PC-3 (cell line): ENCODE results near the gene SLC7A4. TPM values are rescaled to one million over a fixed set of nuclear protein-coding genes. Genes with fewer than 3 reads are reported as not detected.

Experiments used
- ATAC-seq: fragments of 200-7000 bp; cut with Tn5 transposase; 2 replicates; pipeline ENCODE4 v1.9.1; 2020; ENCODE audit warnings: mild to moderate bottlenecking, moderate library complexity
- BruUV-seq: library from RNA; stranded (reverse); fragments of 400-500 nt; replicated peaks from 2 replicates; lab custom pipeline; 2021; lab: Mats Ljungman, UMichigan
- CTCF ChIA-PET: fragments of 300-600 bp; sonication (Branson Sonifier 250); formaldehyde crosslinking; loops from one replicate; lab custom pipeline; 2022; ENCODE audit warnings: antibody characterized with exemption; lab: Charles Lee
- POLR2A ChIA-PET: fragments of 300-600 bp; sonication (Branson Sonifier 250); formaldehyde crosslinking; loops from one replicate; lab custom pipeline; 2022; ENCODE audit warnings: antibody characterized with exemption; ENCODE audit not compliant: unreplicated experiment; lab: Charles Lee
- DNase-seq: peaks from one replicate; pipeline ENCODE4 v3.0.0-alpha.2; 2015
- H2AFZ ChIP-seq: fragments of 300-600 bp; sonication (generic); 2 replicates; pipeline ENCODE4 v1.6.0; 2016; ENCODE audit warnings: antibody characterized with exemption, low read length
- H3F3A ChIP-seq: fragments of 300-600 bp; sonication (generic); one replicate; pipeline ENCODE4 v1.6.0; 2017; ENCODE audit warnings: antibody characterized with exemption, low read length, control low read depth, mild to moderate bottlenecking; ENCODE audit not compliant: unreplicated experiment
- H3K27ac ChIP-seq: fragments of 300-600 bp; sonication (generic); 2 replicates; pipeline ENCODE4 v1.5.1; 2016; ENCODE audit warnings: mild to moderate bottlenecking, low read length
- H3K27me3 ChIP-seq: fragments of 300-600 bp; sonication (generic); 2 replicates; pipeline ENCODE4 v1.6.1; 2016; ENCODE audit warnings: low read length, mixed read lengths
- H3K36me3 ChIP-seq: fragments of 300-600 bp; sonication (generic); 2 replicates; pipeline ENCODE4 v1.6.1; 2016; ENCODE audit warnings: low read depth, mixed run types, low read length, mixed read lengths
- H3K4me1 ChIP-seq: fragments of 300-600 bp; sonication (generic); 2 replicates; pipeline ENCODE4 v1.5.1; 2016; ENCODE audit warnings: low read length; ENCODE audit not compliant: insufficient read depth
- H3K4me2 ChIP-seq: fragments of 300-600 bp; sonication (generic); 2 replicates; pipeline ENCODE4 v1.6.0; 2016; ENCODE audit warnings: low read length
- H3K4me3 ChIP-seq: fragments of 300-600 bp; sonication (generic); 2 replicates; pipeline ENCODE4 v1.5.1; 2016; ENCODE audit warnings: mild to moderate bottlenecking, low read length, mixed read lengths
- H3K79me2 ChIP-seq: fragments of 300-600 bp; sonication (generic); 2 replicates; pipeline ENCODE4 v1.6.1; 2017; ENCODE audit warnings: low read length, mixed read lengths
- H3K9ac ChIP-seq: fragments of 300-600 bp; sonication (generic); 2 replicates; pipeline ENCODE4 v1.6.0; 2016; ENCODE audit warnings: mild to moderate bottlenecking, low read length
- H3K9me2 ChIP-seq: fragments of 300-600 bp; sonication (generic); replicated peaks from 2 replicates; pipeline ENCODE4 v1.6.1; 2016; ENCODE audit warnings: mixed run types, low read length, mixed read lengths
- H3K9me3 ChIP-seq: fragments of 300-600 bp; sonication (generic); 2 replicates; pipeline ENCODE4 v1.6.1; 2016; ENCODE audit warnings: low read length, mixed read lengths
- H4K20me1 ChIP-seq: fragments of 300-600 bp; sonication (generic); 2 replicates; pipeline ENCODE4 v1.6.1; 2016; ENCODE audit warnings: low read length, mixed read lengths
- EZH2 ChIP-seq: fragments of 300-600 bp; sonication (generic); IDR thresholded peaks from one replicate; pipeline ENCODE4 v1.6.1; 2017; ENCODE audit warnings: antibody characterized with exemption, mild to moderate bottlenecking, low read length; ENCODE audit not compliant: unreplicated experiment
- EZH2phosphoT487 ChIP-seq: fragments of 300-600 bp; sonication (generic); IDR thresholded peaks from 2 replicates; pipeline ENCODE4 v1.6.1; 2018; ENCODE audit warnings: mild to moderate bottlenecking, antibody characterized with exemption, low read length, borderline replicate concordance
- intact Hi-C: fragments of 100-400 bp; cut with micrococcal nuclease; formaldehyde crosslinking; loops from 2 replicates; pipeline ENCODE4 v1.9.0; 2023
- total RNA-seq: library from RNA; depleted of rRNA; stranded (reverse); fragments of >200 nt; gene quantifications from 2 replicates; pipeline ENCODE4 v1.2.3, GENCODE V29; 2014
- TF ChIP-seq, protein P1 (sequence below): fragments of 300-600 bp; sonication (generic); conservative IDR thresholded peaks from 2 replicates; pipeline ENCODE4 v1.5.1; 2017; ENCODE audit warnings: antibody characterized with exemption, low read depth, mild to moderate bottlenecking, low read length

Gene SLC7A4
- total RNA-seq, 1 experiment from 2014 or later, result not detected

DNA sequence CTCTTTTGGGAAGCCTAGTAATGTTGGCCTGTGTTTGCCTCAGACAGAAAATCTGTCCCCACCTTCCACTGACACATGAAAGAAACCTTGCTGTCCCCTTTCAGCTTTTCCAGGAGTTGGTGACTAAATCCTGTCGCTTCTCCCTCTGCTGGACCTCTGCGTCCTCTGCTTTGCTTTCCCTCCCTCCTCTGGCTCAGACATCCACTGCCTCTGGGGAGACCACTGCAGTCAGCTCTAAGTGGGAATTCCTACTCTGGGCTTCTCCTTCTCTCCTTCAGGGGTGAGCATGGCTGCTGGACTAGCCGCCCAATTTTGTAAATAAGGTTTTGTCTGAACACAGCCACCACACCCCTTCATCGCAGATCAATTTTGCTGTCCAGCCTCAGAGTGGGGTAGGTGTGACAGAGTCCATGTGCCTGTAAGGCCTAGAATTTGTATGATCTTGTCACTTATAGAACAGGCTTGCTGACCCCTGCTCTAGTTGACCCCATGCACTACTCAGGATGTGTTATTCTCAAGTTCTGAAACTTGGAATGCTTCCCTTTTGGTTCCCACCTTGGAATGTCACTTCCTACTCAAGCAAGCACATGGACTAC is 36.4 kb upstream of the SLC7A4 start:
- CTCF ChIA-PET, result no interaction called here
- intact Hi-C loops, result no loop called here
- no peaks in the 10 kb centered on the region for H3K9me2 ChIP-seq
- no peaks in the 10 kb centered on the region for H3K79me2 ChIP-seq
- TF ChIP-seq, protein P1, sequence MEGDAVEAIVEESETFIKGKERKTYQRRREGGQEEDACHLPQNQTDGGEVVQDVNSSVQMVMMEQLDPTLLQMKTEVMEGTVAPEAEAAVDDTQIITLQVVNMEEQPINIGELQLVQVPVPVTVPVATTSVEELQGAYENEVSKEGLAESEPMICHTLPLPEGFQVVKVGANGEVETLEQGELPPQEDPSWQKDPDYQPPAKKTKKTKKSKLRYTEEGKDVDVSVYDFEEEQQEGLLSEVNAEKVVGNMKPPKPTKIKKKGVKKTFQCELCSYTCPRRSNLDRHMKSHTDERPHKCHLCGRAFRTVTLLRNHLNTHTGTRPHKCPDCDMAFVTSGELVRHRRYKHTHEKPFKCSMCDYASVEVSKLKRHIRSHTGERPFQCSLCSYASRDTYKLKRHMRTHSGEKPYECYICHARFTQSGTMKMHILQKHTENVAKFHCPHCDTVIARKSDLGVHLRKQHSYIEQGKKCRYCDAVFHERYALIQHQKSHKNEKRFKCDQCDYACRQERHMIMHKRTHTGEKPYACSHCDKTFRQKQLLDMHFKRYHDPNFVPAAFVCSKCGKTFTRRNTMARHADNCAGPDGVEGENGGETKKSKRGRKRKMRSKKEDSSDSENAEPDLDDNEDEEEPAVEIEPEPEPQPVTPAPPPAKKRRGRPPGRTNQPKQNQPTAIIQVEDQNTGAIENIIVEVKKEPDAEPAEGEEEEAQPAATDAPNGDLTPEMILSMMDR, result no peak
- no peak for TF ChIP-seq EZH2phosphoT487
- H3K4me2 ChIP-seq, result no peak overlapping the region
- H3K27me3 ChIP-seq, result no peaks in the 10 kb centered on the region
- H3F3A ChIP-seq, result no peaks in the 10 kb centered on the region
- no peak overlapping the region for H3K4me3 ChIP-seq
- DNase-seq (no peak), ATAC-seq (no peak)
- no TSS peak for BruUV-seq
- H3K4me1 ChIP-seq, result peaks cover 2% of the 10 kb centered on the region
- no peaks in the 10 kb centered on the region for H3K36me3 ChIP-seq
- no peaks in the 10 kb centered on the region for H3K9me3 ChIP-seq
- POLR2A ChIA-PET, result no interaction called here
- no peak overlapping the region for H2AFZ ChIP-seq
- no peak overlapping the region for H3K9ac ChIP-seq
- no peak overlapping the region for H3K27ac ChIP-seq
- H4K20me1 ChIP-seq, result no peaks in the 10 kb centered on the region

DNA sequence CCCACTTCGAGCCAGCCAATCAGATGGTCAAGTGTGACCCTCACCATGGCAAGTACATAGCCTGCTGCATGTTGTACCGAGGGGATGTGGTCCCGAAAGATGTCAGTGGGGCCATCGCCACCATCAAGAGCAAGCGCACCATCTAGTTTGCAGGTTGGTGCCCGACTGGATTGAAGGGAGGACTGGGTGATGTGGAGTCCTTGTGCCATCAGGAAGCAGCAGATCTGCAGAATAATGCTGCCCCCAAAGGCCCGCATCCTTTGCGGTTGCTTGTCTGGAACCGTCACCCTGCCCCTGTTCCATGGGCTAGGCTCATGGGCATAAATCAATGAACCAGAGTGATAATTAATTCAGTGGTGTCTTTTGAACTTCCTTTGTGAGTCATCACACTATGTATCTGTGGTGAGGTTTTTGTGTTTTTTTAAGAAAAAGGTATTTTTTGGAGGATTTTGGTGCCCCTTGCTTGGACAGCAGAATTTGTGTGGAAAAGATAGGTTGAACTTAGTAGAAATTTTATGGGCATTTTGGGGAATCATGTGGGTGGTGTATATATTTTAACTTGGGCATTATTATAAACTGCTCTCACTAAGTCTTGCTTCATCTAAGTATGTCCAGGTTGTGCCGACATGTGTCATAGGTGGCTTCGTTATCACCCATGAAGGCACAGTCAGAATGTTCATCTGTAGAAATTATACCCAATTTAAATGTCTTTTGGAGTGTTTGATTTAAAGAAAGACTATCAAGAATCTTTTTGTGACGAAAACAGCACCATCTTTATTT is 35.7 kb upstream of the SLC7A4 start:
- H3K79me2 ChIP-seq, result no peaks in the 10 kb centered on the region
- no peak overlapping the region for H3K27ac ChIP-seq
- H3K27me3 ChIP-seq, result no peaks in the 10 kb centered on the region
- TF ChIP-seq EZH2 (no peak), EZH2phosphoT487 (no peak)
- TF ChIP-seq, protein P1, result no peak
- no peak overlapping the region for H3K4me3 ChIP-seq
- H3K9me3 ChIP-seq, result no peaks in the 10 kb centered on the region
- no peak overlapping the region for H3K9ac ChIP-seq
- no peaks in the 10 kb centered on the region for H3F3A ChIP-seq
- ATAC-seq, result no peak
- ChIA-PET CTCF (no interaction called here), POLR2A (no interaction called here)
- BruUV-seq, result no TSS peak
- intact Hi-C loops, result no loop called here
- H2AFZ ChIP-seq, result no peak overlapping the region
- H4K20me1 ChIP-seq, result no peaks in the 10 kb centered on the region
- no peak overlapping the region for H3K4me2 ChIP-seq
- no peaks in the 10 kb centered on the region for H3K9me2 ChIP-seq
- no peaks in the 10 kb centered on the region for H3K36me3 ChIP-seq
- H3K4me1 ChIP-seq, result no peaks in the 10 kb centered on the region
- DNase-seq, result no peak
